Activated CD4-positive, alpha-beta T cell treated with anti-CD3 and anti-CD28 coated beads, Interleukin-2, amount 10 ng/mL, durations not matched to agents 7 days and 5 days (primary cell): ENCODE results near the gene PCNP. TPM values are rescaled to one million over a fixed set of nuclear protein-coding genes. Genes with fewer than 3 reads are reported as not detected.
"Not testable (repeated sequence)": the region's sequence is repeated elsewhere in the genome, so short reads cannot be mapped to it uniquely, and the experiment has no call there.

Source experiments
- CTCF ChIA-PET: fragments of 350-600 bp; sonication (Branson Sonifier 250); formaldehyde crosslinking; loops from one replicate; lab custom pipeline; 2021; ENCODE audit warnings: antibody characterized with exemption; lab: Charles Lee
- POLR2A ChIA-PET: fragments of 350-600 bp; sonication (Branson Sonifier 250); formaldehyde crosslinking; loops from one replicate; lab custom pipeline; 2021; ENCODE audit warnings: antibody characterized with exemption; lab: Charles Lee
- DNase-seq: peaks from one replicate; pipeline ENCODE4 v3.0.0-alpha.2; 2020
- H3K27ac Mint-ChIP-seq: one replicate; pipeline ENCODE4 v1.8.0; 2021; ENCODE audit warnings: mild to moderate bottlenecking, moderate library complexity, mixed read lengths
- H3K27me3 Mint-ChIP-seq: one replicate; pipeline ENCODE4 v1.8.0; 2021; ENCODE audit warnings: mixed read lengths
- H3K36me3 Mint-ChIP-seq: one replicate; pipeline ENCODE4 v1.8.0; 2021; ENCODE audit warnings: low read depth, mixed read lengths
- H3K4me1 Mint-ChIP-seq: one replicate; pipeline ENCODE4 v1.8.0; 2021; ENCODE audit warnings: mixed read lengths
- H3K4me3 Mint-ChIP-seq: one replicate; pipeline ENCODE4 v1.8.0; 2021; ENCODE audit warnings: mild to moderate bottlenecking, moderate library complexity, mixed read lengths
- H3K9me3 Mint-ChIP-seq: one replicate; pipeline ENCODE4 v1.8.0; 2021; ENCODE audit warnings: mixed read lengths
- total RNA-seq, 2 experiments: library from RNA; stranded (reverse); gene quantifications; one replicate each; pipeline ENCODE4 v1.2.3, GENCODE V29; 2021

The PCNP gene
- total RNA-seq, 2 experiments from 2014 or later, result 169 to 191 TPM

DNA sequence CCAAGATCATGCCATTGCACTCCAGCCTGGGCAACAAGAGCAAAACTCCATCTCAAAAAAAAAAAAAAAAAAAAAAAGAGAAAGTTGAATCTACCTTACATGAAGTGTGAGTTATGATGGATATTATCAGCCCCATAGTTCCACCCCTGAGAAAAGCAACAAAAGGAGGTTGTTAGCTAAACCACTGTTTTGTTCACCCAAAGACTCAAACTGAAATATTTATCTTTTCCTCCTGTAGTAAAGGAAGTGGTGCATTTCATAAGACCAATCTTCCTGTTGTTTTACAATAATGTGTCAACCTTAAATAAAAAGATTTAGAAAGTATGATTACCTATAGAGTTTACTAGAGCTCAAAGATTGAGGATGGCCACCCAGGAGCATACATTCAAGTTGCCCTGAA lies 31.0 kb upstream of the PCNP start:
- peak overlapping the region; percentile 26 for H3K4me3 Mint-ChIP-seq
- POLR2A ChIA-PET, result interaction anchor here (0.7 to 1.2 kb wide), 2 partner anchors 15 to 24 kb away, joined by 4 to 6 read pairs; no protein-coding TSS in a partner anchor

DNA sequence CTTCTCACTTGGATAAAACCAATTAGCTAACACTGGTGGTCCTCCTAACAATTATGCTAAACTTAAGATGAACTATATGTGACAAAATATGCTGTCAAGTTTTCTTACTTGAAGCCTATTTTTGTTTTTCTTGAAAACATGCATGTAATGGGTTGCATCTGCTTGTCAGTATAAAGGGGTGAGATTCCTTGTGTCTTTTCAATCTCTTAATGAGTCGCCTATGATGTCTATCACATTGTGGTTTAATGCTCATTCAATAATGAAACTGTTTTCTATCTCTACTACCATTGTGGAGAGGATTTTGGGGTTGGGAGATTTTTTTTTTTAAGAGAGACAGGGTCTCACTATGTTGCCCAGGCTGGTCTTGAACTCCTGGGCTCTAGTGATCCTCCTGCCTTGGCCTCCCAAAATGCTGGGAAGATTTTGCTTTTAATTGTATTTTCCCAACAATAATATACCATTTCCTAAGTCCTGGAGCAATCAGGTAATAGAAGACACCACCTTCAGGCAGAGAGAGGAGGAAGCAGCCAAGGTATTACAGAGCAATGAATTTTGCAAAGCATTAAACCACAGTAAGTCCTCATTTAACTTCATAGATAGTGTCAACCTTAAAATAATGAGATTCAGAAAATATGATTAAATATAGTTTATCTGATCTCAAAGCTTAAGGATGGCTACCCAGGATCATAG lies 29.7 kb upstream of the PCNP start:
- ChIA-PET CTCF (interaction anchor here (0.9 to 1.0 kb wide), 2 partner anchors 17 to 18 kb away, joined by 3 read pairs; partner anchors contain the start of gene TRMT10C), POLR2A (interaction anchor here (0.6 kb wide), 1 partner anchor 26 kb away, joined by 3 read pairs; no protein-coding TSS in a partner anchor)
- H3K4me3 Mint-ChIP-seq, result no peak overlapping the region
- H3K4me1 Mint-ChIP-seq, result peaks cover 34% of the 10 kb centered on the region
- H3K27me3 Mint-ChIP-seq, result no peaks in the 10 kb centered on the region
- peaks cover 13% of the 10 kb centered on the region for H3K9me3 Mint-ChIP-seq
- DNase-seq, result no peak
- peak overlapping the region; percentile 90 for H3K27ac Mint-ChIP-seq
- H3K36me3 Mint-ChIP-seq, result peaks cover 12% of the 10 kb centered on the region

More for the DNA sequence above, 31.0 kb upstream of the PCNP start:
- Mint-ChIP-seq H3K9me3 (peaks cover 17% of the 10 kb centered on the region), H3K27me3 (peaks cover 1% of the 10 kb centered on the region), H3K4me1 (peaks cover 30% of the 10 kb centered on the region), H3K36me3 (peaks cover 16% of the 10 kb centered on the region), H3K27ac (peak overlapping the region; percentile 90)
- CTCF ChIA-PET, result interaction anchor here (1.1 kb wide), 1 partner anchor 17 kb away, joined by 3 read pairs; no protein-coding TSS in a partner anchor
- no peak for DNase-seq

DNA sequence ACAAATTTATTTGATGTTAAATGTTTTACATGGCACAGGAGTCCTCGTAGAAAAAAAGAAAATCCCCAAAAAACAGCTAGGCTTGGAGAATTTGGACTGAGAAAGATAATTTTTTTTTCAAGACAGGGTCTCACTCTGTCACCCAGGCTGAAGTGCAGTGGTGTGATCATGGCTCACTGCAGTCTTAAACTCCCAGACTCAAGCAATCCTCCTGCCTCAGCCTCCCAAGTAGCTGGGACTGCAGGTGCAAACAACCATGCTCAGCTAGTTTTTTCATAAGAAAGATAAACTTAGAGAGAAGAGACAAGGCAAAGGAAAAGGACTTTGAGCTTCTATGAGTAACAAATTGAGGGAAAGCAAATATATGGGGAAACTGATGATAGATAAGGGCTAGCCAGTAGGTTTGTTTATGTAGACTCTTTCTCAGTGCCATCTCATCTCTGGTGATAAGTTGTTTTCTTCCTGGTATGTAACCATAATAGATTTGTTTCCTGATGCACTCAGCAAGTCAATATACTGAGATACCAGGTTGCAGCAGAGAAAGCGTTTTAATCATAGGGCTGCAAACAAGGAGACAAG lies 25.4 kb upstream of the PCNP start:
- ChIA-PET POLR2A (interaction anchor here (0.7 kb wide), 1 partner anchor 13 kb away, joined by 3 read pairs; the partner anchor contains the start of gene TRMT10C), CTCF (interaction anchor here (0.6 to 1.5 kb wide), 3 partner anchors 9 to 25 kb away, joined by 3 to 4 read pairs (median 3); partner anchors contain the start of gene PCNP)
- no peak for DNase-seq
- H3K36me3 Mint-ChIP-seq, result peaks cover 4% of the 10 kb centered on the region
- no peaks in the 10 kb centered on the region for H3K27me3 Mint-ChIP-seq
- H3K4me3 Mint-ChIP-seq, result no peak overlapping the region
- H3K4me1 Mint-ChIP-seq, result peaks cover 16% of the 10 kb centered on the region
- H3K9me3 Mint-ChIP-seq, result peaks cover 3% of the 10 kb centered on the region
- H3K27ac Mint-ChIP-seq, result no peak overlapping the region

DNA sequence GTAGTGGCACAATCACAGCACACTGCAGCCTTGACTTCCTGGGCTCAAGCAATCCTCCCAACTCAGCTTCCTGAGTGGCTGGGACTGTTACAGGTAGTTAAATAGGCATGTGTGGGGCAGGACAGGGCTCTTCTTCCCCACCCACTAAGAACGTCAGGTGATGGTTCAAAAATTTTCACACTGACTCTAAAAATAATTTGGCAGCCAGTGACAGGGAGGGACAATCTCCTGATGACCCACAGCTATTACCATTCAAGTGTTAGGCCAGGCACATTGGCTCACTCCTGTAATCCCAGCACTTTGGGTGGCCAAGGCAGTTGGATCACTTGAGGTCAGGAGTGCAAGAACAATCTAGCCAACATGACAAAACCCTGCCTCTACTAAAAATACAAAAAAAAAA lies 24.5 kb upstream of the PCNP start:
- CTCF ChIA-PET, result interaction anchor here (1.2 to 1.5 kb wide), 2 partner anchors 18 to 24 kb away, joined by 3 to 4 read pairs; partner anchors contain the start of gene PCNP
- H3K27me3 Mint-ChIP-seq, result no peaks in the 10 kb centered on the region
- no peak for DNase-seq
- H3K4me3 Mint-ChIP-seq, result no peak overlapping the region
- H3K36me3 Mint-ChIP-seq, result no peaks in the 10 kb centered on the region
- peaks cover 8% of the 10 kb centered on the region for H3K4me1 Mint-ChIP-seq
- H3K27ac Mint-ChIP-seq, result no peak overlapping the region
- H3K9me3 Mint-ChIP-seq, result no peaks in the 10 kb centered on the region
- POLR2A ChIA-PET, result no interaction called here

DNA sequence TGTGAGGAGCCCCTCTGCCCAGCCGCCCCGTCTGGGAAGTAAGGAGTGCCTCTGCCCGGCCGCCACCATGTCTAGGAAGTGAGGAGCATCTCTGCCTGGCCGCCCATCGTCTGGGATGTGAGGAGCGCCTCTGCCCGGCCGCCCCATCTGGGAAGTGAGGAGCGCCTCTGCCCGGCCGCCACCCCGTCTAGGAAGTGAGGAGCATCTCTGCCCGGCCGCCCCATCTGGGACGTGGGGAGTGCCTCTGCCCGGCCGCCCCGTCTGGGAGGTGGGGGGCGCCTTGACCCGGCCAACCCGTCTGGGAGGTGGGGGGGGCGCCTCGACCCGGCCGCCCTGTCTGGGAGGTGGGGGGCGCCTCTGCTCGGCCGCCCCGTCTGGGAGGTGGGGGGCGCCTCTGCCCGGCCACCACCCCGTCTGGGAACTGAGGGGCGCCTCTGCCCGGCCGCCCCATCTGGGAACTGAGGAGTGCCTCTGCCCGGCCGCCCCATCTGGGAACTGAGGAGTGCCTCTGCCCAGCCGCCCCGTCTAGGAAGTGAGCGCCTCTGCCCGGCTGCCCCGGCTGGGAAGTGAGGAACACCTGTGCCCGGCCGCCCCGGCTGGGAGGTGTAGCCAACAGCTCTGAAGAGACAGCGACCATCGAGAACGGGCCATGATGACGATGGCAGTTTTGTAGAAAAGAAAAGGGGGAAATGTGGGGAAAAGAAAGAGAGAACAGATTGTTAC lies 22.5 kb upstream of the PCNP start:
- H3K27me3 Mint-ChIP-seq, H3K36me3 Mint-ChIP-seq, H3K9me3 Mint-ChIP-seq, H3K27ac Mint-ChIP-seq, H3K4me1 Mint-ChIP-seq, POLR2A ChIA-PET, H3K4me3 Mint-ChIP-seq, DNase-seq: not testable (repeated sequence)
- CTCF ChIA-PET, result interaction anchor here (0.6 kb wide), 1 partner anchor 32 kb away, joined by 3 read pairs; no protein-coding TSS in a partner anchor

DNA sequence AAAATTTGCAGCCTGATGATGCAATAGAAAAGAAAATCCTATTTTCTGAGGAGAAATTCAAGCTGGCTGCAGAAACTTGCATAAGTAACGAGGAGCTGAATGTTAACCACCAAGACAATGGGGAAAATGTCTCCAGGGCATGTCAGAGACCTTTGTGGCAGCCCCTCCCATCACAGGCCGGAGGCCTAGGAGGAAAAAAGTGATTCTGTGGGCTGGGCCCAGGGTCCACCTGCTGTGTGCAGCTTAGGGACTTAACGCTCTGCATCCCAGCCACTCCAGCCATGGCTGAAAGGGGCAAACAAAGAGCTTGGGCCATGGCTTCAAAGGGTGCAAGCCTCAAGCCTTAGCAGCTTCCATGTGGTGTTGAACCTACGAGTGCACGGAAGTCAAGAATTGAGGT lies 20.6 kb upstream of the PCNP start:
- DNase-seq, POLR2A ChIA-PET, H3K4me3 Mint-ChIP-seq, H3K27ac Mint-ChIP-seq, H3K36me3 Mint-ChIP-seq, H3K27me3 Mint-ChIP-seq, H3K9me3 Mint-ChIP-seq, H3K4me1 Mint-ChIP-seq: not testable (repeated sequence)
- CTCF ChIA-PET, result interaction anchor here (1.0 to 1.8 kb wide), 2 partner anchors 35 to 41 kb away, joined by 4 to 6 read pairs; partner anchors contain the start of gene SENP7

DNA sequence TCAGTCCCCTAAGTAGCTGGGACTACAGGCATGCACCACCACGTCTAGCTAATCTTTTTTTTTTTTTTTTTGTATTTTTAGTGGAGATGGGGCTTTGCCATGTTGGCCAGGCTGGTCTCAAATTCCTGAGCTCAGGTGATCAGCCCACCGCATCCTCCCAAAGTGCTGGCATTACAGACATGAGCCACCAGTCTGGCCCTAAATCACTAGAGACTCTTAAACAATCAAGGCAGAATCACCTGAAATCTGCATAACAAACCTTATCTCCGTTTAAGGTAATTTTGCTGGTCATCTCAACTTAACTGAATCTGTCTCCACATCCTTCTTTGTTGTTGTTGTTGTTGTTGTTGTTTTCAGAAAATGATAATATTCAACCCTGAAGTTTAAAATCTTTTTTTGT lies 17.9 kb upstream of the PCNP start:
- POLR2A ChIA-PET, result no interaction called here
- Mint-ChIP-seq H3K4me3 (no peak overlapping the region), H3K36me3 (peaks cover 3% of the 10 kb centered on the region), H3K27ac (no peak overlapping the region), H3K27me3 (peaks cover 5% of the 10 kb centered on the region), H3K9me3 (no peaks in the 10 kb centered on the region), H3K4me1 (peaks cover 8% of the 10 kb centered on the region)
- CTCF ChIA-PET, result interaction anchor here (0.9 kb wide), 1 partner anchor 18 kb away, joined by 3 read pairs; the partner anchor contains the start of gene PCNP
- no peak for DNase-seq

DNA sequence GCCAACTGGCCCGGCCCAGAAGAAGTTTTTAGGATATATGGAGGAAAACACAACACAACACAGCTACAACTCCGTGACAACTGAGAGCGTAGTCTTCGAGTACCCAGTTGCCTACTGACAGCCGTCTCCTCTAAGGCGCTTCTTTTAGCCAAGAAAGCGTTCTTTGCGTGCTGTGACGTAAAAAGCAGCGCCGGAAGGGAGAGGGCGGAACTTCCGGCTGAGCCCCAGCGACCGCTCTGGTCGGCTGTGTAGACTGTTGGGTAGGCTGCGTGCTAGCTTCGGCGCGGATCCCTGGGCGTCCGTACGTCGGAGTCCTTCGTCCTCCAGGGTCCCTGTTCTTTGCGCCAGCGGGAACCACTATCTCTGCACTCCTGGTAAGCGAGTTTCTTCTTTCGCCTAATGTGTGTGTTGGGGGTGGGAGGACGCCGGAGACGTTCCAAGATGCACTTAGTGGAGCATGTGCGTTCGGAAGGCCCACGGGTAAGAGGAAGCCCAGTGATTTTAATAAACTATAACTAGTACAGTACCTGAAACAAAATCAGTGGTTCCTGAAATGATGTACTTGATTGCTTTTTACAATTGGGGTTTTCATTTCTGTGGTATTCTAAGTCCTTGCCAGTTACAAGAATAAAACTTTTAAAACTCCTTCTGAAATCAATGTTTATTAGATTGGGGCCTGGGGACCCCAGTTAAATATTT lies 12.2 kb upstream of the PCNP start, which contains the start of gene TRMT10C:
Gene TRMT10C (plus strand): TSS at position 239 of the 699 bp plus-strand sequence. CDS start 2,914 bp downstream, outside the sequence.
- POLR2A ChIA-PET, result interaction anchor here (1.1 to 1.3 kb wide), 2 partner anchors 13 to 43 kb away, joined by 3 to 7 read pairs; no protein-coding TSS in a partner anchor
- CTCF ChIA-PET, result interaction anchor here (0.6 to 2.7 kb wide), 10 partner anchors 8 to 1283 kb away, joined by 3 to 21 read pairs (median 3); partner anchors contain the start of genes PCNP and TFG
- Mint-ChIP-seq H3K27me3 (no peaks in the 10 kb centered on the region), H3K9me3 (no peaks in the 10 kb centered on the region), H3K4me1 (peaks cover 43% of the 10 kb centered on the region), H3K36me3 (peaks cover 37% of the 10 kb centered on the region), H3K27ac (peak within 1 kb of the TSS; percentile 98), H3K4me3 (peak within 1 kb of the TSS; percentile 99)
- DNase-seq, result peak; percentile 94

DNA sequence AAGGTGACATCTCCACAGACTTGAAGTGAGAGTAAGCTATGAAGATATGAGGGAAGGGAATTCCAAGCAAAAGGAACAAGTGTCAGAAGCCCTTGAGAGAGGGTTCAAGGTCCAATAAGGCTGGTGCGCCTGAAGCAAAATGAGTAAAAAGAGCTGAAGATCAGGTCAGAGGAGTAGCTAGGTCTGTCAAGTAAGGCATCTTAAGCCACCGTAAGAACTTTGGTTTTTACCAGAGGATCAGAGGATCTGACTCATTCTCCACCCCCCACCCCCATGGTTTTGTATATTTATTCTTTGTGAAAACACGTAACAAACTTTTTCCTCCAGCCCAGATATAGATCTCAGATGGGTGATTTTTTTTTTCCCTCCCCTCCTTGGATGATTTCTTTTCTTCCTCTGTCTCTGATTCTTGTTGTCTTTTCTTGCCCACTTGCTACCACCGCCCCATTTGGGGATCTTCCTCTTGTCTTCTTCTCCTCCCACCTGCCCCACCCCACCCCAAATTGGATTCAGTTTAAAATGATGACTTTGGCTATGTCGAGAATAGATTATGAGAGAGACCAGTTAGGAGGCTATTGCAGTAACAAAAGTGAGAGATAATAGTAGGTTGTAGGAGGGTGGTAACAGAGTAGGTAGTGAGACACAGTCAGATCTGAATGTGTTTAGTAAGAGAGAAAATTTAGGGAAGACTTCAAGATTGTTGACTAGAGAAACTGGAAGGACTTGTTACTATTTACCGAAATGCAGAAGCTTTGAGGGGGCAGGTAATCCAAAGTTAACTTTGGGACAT lies 6.3 kb upstream of the PCNP start:
- ChIA-PET CTCF (interaction anchor here (1.0 to 2.0 kb wide), 2 partner anchors 12 to 18 kb away, joined by 3 to 4 read pairs; no protein-coding TSS in a partner anchor), POLR2A (interaction anchor here (0.6 to 0.7 kb wide), 3 partner anchors 11 to 65 kb away, joined by 3 to 5 read pairs (median 3); no protein-coding TSS in a partner anchor)
- Mint-ChIP-seq H3K27ac (peak overlapping the region; percentile 9), H3K36me3 (peaks cover 39% of the 10 kb centered on the region), H3K9me3 (no peaks in the 10 kb centered on the region), H3K27me3 (no peaks in the 10 kb centered on the region), H3K4me3 (no peak overlapping the region), H3K4me1 (peaks cover 77% of the 10 kb centered on the region)
- peak; percentile 9 for DNase-seq

DNA sequence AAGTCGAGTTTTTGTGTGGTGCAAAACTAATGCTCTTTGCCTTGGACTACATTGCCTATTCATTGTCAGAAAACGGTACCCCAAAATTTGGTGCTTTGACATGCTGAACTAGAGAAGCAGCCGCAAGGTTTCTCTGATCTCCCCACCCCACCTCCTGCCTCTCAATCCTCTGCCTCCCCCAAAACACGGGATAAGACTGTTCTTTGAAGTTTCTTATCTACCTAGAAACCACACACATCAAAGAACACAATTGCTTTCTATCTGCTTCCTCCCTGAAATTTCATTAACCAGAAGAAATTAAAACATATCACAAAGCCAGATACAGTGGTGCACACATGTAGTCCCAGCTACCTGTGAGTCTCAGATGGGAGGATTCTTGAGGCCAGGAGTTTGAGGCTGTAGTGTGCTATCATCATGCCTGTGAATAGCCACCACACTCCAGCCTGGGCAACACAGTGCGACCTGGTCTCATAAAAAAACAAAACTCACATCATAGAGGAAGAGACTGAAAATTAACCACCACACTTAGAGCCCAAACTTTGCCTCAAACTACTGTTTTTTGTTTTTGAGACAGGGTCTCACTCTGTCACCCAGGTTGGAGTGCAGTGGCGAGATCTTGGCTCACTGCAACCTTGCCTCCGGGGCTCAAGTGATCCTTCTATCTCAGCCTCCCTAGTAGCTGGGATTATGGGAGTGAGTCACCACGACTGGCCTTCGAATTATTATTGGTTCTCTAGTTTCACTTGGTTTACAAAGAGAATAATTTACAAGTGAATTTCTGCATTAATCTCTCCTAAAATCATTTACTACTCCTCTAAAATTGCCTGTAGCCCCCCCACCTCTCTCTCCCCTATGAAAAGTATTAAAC lies 2.7 kb upstream of the PCNP start:
- H3K9me3 Mint-ChIP-seq, result no peaks in the 10 kb centered on the region
- ChIA-PET CTCF (interaction anchor here (0.6 kb wide), 1 partner anchor 104 kb away, joined by 3 read pairs; no protein-coding TSS in a partner anchor), POLR2A (interaction anchor here (0.6 kb wide), 1 partner anchor 27 kb away, joined by 3 read pairs; no protein-coding TSS in a partner anchor)
- H3K36me3 Mint-ChIP-seq, result peaks cover 22% of the 10 kb centered on the region
- H3K4me1 Mint-ChIP-seq, result peaks cover 73% of the 10 kb centered on the region
- no peaks in the 10 kb centered on the region for H3K27me3 Mint-ChIP-seq
- H3K27ac Mint-ChIP-seq, result peak overlapping the region; percentile 81
- H3K4me3 Mint-ChIP-seq, result peak overlapping the region; percentile 10
- peak; percentile 26 for DNase-seq
